Activated CD4-positive, alpha-beta memory T cell treated with anti-CD3 and anti-CD28 coated beads, Interleukin-2, amount 10 ng/mL, durations not matched to agents 7 days and 5 days (primary cell): Measurements from ENCODE around the gene NCOR2. TPM values are rescaled to one million over a fixed set of nuclear protein-coding genes. Genes with fewer than 3 reads are reported as not detected.

ENCODE experiments used
- CTCF ChIA-PET: fragments of 350-600 bp; sonication (Branson Sonifier 250); formaldehyde crosslinking; loops from one replicate; lab custom pipeline; 2021; ENCODE audit warnings: antibody characterized with exemption, inconsistent platforms; lab: Charles Lee
- POLR2A ChIA-PET: fragments of 350-600 bp; sonication (Branson Sonifier 250); formaldehyde crosslinking; loops from one replicate; lab custom pipeline; 2021; ENCODE audit warnings: antibody characterized with exemption; lab: Charles Lee
- DNase-seq: peaks from one replicate; pipeline ENCODE4 v3.0.0-alpha.2; 2020
- H3K27ac Mint-ChIP-seq: one replicate; pipeline ENCODE4 v1.8.0; 2021; ENCODE audit warnings: mild to moderate bottlenecking, mixed read lengths
- H3K27me3 Mint-ChIP-seq: one replicate; pipeline ENCODE4 v1.8.0; 2021; ENCODE audit warnings: mixed read lengths
- H3K36me3 Mint-ChIP-seq: one replicate; pipeline ENCODE4 v1.8.0; 2021; ENCODE audit warnings: low read depth, mixed read lengths
- H3K4me1 Mint-ChIP-seq: one replicate; pipeline ENCODE4 v1.8.0; 2021; ENCODE audit warnings: mixed read lengths
- H3K4me3 Mint-ChIP-seq: one replicate; pipeline ENCODE4 v1.8.0; 2021; ENCODE audit warnings: mild to moderate bottlenecking, mixed read lengths
- H3K9me3 Mint-ChIP-seq: one replicate; pipeline ENCODE4 v1.8.0; 2021; ENCODE audit warnings: mixed read lengths
- total RNA-seq, 2 experiments: library from RNA; stranded (reverse); gene quantifications; one replicate each; pipeline ENCODE4 v1.2.3, GENCODE V29; 2021

NCOR2 gene
- total RNA-seq, 2 experiments from 2014 or later: 88.9 to 90.8 TPM

DNA sequence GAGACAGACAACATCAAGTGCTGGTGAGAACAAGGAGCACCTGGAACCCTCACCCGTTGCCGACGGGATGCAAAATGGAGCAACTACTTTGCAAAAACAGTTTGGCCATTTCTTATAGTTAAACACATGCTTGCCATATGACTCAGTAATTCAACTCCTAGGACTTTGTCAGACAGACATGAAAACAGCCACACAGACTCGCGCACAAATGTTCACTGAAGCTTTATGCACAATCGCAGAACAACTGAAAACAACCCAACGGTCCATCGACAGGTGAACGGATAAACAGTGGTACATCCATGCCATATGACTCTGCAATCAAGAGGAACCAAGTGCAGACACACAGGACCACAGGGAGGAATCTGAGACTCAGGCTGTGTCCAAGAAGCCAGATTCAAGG is 30.8 kb downstream of the NCOR2 start:
- no peaks in the 10 kb centered on the region for H3K27me3 Mint-ChIP-seq
- H3K27ac Mint-ChIP-seq: no peak overlapping the region

DNA sequence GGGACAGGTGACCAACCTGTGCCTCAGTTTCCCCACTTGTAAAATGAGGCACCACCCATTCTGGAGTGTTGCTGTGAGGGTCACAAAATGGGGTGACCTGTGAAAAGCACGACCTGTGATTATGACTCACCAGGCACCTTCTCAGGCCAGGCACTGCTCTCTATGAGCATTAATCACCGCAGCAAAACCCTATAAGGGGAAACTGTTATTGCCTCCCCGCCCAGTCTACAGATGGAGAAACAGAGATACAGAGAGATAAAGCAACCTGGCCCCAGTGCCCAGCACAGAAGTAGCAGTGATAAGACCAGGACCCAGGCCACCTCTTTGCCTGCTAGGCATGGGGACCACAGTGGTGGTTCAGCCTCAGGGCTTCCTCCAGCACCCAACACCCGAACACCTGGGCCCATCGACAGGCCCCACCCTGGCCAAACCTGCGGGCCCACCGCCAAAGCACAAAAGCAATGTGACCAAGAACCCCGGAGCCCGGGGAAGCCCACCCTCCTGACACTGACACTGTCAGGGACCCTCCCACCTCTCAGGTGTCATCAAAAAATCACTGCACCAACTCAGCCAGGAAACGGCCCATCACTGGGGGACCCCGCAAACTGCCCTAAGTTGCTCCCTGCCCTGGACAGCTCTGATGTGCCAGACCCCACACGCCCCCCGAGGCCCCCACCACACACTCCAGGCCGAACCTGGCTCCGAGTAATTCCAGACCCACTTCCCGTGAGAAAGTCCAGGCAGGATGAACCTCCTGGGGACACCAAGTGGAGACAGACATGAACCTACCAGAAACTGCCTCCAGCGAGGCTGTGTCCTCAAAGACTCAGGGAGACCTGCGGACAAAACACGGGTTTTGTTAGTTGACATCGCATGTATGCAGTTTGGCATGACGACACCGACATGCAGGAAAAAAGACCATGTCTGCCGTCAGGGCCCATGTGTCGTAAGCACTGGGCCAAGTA is 32.4 kb downstream of the NCOR2 start:
- no peak for DNase-seq
- Mint-ChIP-seq H3K9me3 (no peaks in the 10 kb centered on the region), H3K4me1 (peaks cover 11% of the 10 kb centered on the region), H3K36me3 (no peaks in the 10 kb centered on the region), H3K27me3 (no peaks in the 10 kb centered on the region), H3K27ac (no peak overlapping the region), H3K4me3 (no peak overlapping the region)
- ChIA-PET POLR2A (no interaction called here), CTCF (no interaction called here)

More for the DNA sequence above, 30.8 kb downstream of the NCOR2 start:
- Mint-ChIP-seq H3K4me1 (peaks cover 11% of the 10 kb centered on the region), H3K4me3 (no peak overlapping the region), H3K9me3 (no peaks in the 10 kb centered on the region), H3K36me3 (no peaks in the 10 kb centered on the region)
- ChIA-PET CTCF (no interaction called here), POLR2A (no interaction called here)
- DNase-seq: no peak

DNA sequence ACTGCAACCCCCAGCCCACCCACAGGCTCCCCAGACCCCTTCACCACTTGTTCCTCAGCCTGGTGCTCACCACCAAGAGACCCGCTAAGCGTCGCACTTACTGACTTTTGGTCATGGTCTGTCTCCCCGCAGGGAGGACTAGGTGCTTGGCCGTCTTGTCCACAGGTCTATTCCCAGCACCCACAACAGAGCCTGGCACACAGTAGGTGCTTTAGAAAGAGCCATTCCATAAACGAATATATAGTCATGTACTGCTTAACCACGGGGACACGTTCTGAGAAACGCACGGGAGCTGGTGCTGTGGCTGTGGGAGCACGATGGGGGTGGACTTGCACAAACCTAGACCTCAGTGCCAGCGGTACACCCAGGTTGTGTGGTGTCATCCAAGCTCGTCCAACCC is 34.0 kb downstream of the NCOR2 start:
- no peaks in the 10 kb centered on the region for H3K9me3 Mint-ChIP-seq
- CTCF ChIA-PET: no interaction called here
- H3K27ac Mint-ChIP-seq: no peak overlapping the region
- no peaks in the 10 kb centered on the region for H3K27me3 Mint-ChIP-seq
- POLR2A ChIA-PET: no interaction called here
- H3K4me1 Mint-ChIP-seq: peaks cover 1% of the 10 kb centered on the region
- H3K36me3 Mint-ChIP-seq: no peaks in the 10 kb centered on the region
- no peak for DNase-seq
- H3K4me3 Mint-ChIP-seq: no peak overlapping the region

DNA sequence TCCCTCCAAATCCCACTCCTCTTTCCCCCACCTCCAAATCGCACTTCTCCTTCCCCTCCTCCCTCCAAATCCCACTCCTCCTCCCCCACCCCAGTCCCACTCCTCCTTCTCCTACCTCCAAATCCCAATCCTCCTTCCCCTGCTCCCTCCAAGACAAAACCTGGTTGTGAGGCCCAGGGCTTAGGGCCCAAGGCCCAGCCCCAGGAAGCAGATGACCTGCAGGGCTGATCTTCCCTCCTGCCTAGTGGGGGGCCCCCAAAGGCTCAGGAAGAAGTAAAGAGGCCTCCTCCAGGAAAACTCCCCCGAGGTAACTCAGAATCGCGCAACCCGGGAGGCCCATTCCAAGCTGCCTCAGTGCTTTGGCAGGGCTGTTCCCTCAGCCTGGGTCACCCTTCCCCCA is 34.4 kb downstream of the NCOR2 start:
- H3K36me3 Mint-ChIP-seq: no peaks in the 10 kb centered on the region
- ChIA-PET CTCF (no interaction called here), POLR2A (no interaction called here)
- no peaks in the 10 kb centered on the region for H3K27me3 Mint-ChIP-seq
- no peak for DNase-seq
- H3K4me1 Mint-ChIP-seq: no peaks in the 10 kb centered on the region
- H3K9me3 Mint-ChIP-seq: no peaks in the 10 kb centered on the region
- no peak overlapping the region for H3K27ac Mint-ChIP-seq
- H3K4me3 Mint-ChIP-seq: no peak overlapping the region

DNA sequence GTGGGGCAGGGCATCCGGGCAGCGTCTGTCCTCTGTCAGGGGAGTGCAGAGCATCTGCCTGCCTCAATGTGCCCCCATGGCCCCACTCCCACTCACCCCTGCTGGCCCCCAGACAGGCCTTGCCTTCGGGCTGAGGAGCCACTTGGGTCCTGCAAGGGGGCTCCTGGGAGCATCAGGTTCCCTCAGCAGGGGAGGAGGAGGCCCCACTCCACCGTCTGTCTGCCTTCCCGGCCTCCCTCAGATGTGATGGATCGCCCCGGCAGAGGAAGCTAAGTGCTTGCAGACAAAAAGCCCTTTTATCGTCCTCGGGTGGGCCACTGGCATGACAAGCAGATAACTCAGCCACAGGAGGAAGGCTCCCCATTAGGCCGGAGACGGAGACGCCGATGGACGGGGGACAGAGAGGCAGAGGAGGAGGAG is 35.1 kb downstream of the NCOR2 start:
- H3K4me1 Mint-ChIP-seq: no peaks in the 10 kb centered on the region
- ChIA-PET POLR2A (no interaction called here), CTCF (no interaction called here)
- no peak for DNase-seq
- H3K27me3 Mint-ChIP-seq: no peaks in the 10 kb centered on the region
- H3K27ac Mint-ChIP-seq: no peak overlapping the region
- H3K4me3 Mint-ChIP-seq: no peak overlapping the region
- no peaks in the 10 kb centered on the region for H3K9me3 Mint-ChIP-seq
- no peaks in the 10 kb centered on the region for H3K36me3 Mint-ChIP-seq

DNA sequence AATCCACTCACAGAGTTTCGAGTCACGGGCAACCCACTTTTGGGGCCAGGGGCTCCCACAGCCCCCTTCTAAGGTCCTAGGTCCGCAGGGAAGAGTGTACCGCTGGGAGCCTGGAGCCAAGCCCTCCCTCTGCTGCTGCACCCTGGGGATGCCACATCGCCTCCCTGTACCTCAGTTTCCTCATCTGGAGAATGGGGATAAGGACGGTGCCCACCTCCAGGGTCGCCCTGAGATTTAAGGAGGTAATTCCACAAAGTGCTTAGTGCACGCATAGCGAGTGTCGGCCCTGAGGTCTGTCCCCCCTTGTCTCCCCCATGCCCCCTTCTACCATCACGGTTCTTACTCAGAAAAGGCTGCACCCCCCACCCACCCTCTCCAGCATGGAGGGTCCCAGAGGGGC is 35.5 kb downstream of the NCOR2 start:
- Mint-ChIP-seq H3K27ac (no peak overlapping the region), H3K27me3 (no peaks in the 10 kb centered on the region), H3K36me3 (peaks cover 2% of the 10 kb centered on the region), H3K4me1 (no peaks in the 10 kb centered on the region), H3K9me3 (no peaks in the 10 kb centered on the region), H3K4me3 (no peak overlapping the region)
- POLR2A ChIA-PET: no interaction called here
- DNase-seq: no peak
- CTCF ChIA-PET: no interaction called here

DNA sequence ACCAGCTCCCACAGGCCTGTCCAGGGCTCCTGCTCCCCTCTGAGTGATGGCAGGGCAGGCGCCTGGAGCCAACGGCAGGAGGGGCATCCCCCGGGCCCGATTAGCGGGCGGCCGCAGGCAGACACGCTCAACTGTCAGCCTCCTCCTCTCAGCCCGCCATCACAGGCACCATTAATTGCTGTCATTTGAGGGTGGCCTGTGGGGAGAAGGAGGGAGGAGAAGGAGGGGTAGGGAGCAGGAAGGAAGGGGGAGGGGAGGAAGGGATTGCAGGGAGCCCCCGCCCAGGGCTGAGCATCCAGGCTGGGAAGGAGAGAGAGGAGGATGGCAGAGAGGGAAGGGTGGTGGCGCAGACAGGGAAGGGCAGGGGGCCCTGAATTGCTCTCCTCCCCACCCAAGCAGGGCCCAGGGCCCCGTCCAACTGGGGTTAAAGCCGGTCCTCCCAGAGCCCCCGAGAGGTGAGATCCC is 36.1 kb downstream of the NCOR2 start:
- DNase-seq: no peak
- ChIA-PET POLR2A (no interaction called here), CTCF (no interaction called here)
- Mint-ChIP-seq H3K4me3 (no peak overlapping the region), H3K9me3 (no peaks in the 10 kb centered on the region), H3K4me1 (no peaks in the 10 kb centered on the region), H3K27me3 (no peaks in the 10 kb centered on the region), H3K36me3 (peaks cover 2% of the 10 kb centered on the region), H3K27ac (no peak overlapping the region)

DNA sequence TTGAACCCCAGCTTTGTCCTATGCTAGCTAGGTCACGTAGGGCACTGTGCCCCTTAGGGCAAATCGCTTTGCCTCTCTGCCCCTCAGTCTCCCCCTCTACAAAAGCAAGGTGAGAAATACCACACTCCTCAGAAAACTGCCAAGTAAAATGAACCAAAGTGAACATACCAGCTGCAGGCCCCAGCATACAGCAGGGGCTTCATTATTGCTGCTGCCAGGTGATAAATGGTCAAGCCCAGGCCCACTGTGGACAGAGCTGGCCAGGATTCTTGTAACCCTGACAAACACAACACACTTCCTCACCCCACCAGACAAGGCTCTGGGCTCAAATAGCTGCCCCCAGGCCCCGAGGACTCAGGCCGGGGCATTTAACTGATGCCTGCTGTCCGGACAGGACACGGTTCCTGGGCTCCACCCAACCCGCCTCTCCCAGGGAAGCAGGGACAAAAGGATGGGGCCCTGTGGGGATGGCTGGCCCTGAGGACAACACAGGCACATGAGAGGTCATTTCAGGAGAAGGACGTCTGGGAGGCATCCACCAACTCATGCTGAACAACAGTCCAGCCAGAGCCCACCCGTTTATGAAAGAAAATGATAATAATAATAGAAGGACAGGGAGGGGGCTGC is 36.7 kb downstream of the NCOR2 start:
- POLR2A ChIA-PET: no interaction called here
- no peak overlapping the region for H3K27ac Mint-ChIP-seq
- no peaks in the 10 kb centered on the region for H3K9me3 Mint-ChIP-seq
- CTCF ChIA-PET: no interaction called here
- peaks cover 2% of the 10 kb centered on the region for H3K36me3 Mint-ChIP-seq
- DNase-seq: no peak
- no peak overlapping the region for H3K4me3 Mint-ChIP-seq
- no peaks in the 10 kb centered on the region for H3K27me3 Mint-ChIP-seq
- no peaks in the 10 kb centered on the region for H3K4me1 Mint-ChIP-seq

DNA sequence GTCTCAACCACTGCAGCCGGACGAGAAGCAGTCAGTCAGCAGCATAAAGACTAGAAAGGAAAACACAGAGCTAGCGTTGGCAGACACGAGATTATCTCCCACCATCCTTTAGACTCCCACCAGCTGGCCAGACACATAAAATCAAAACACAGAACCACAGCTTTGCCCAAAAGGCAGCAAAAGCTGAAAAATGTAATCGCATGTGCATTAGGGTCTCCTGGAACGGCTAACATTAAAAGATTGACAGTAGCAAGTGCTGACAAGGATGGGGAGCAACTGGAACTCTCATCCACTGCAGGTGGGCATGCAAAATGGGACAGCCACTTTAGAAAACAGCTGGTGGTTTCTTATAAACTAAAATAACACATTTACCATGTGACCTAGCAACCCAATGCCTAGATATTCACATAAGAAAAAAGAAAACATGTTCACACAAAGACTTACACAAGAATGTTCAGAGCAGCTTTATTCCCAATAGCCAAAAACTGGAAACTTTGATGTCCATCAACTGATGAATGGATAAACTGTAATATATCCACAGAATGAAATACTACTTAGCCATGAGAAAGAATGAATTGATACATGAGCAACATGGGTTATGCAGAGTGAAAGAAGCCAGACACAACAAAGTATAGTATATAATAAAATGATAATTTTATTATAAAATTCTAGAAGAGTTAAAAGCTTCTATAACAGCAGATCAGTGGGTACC is 37.7 kb downstream of the NCOR2 start:
- no peak for DNase-seq
- CTCF ChIA-PET: interaction anchor here (0.6 to 1.2 kb wide), 2 partner anchors 242 to 371 kb away, joined by 3 to 4 read pairs; no protein-coding TSS in a partner anchor
- no peak overlapping the region for H3K27ac Mint-ChIP-seq
- no peaks in the 10 kb centered on the region for H3K4me1 Mint-ChIP-seq
- peaks cover 2% of the 10 kb centered on the region for H3K36me3 Mint-ChIP-seq
- no peaks in the 10 kb centered on the region for H3K27me3 Mint-ChIP-seq
- POLR2A ChIA-PET: no interaction called here
- H3K9me3 Mint-ChIP-seq: no peaks in the 10 kb centered on the region
- no peak overlapping the region for H3K4me3 Mint-ChIP-seq

DNA sequence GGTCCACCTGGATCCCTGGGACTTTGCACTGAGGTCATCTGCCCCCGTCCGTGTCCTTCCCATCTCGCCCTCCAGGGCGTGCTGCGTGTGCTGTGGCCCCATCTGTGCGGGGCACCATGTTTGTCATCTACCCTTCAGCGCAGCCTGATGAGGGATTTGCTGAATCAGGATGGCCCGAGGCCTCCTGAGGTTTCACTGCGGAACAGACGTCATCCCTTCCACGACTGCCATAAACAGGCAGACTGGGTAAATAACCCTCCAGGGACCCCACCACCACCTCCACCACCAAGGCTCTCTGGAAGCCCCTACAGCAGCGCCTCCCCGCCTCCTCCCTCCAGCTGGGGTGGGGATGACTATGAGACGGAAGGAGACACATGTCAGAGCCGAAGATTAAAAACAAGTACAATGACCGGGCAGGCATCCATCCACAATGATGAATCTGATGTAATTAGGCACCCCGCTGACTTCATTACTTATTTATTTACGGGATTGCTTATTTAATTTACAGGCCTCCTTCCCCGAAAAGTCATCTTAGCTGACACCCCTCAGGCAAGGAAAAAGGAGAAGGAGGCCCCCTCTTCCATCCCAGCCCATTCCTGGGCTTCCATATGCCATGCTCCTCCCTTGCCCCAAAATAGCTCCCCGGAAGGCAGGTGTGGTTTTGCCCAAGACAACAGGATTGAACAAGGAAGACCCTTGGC is 39.4 kb downstream of the NCOR2 start:
- Mint-ChIP-seq H3K4me1 (no peaks in the 10 kb centered on the region), H3K9me3 (no peaks in the 10 kb centered on the region), H3K4me3 (no peak overlapping the region), H3K27ac (no peak overlapping the region), H3K36me3 (peaks cover 2% of the 10 kb centered on the region), H3K27me3 (no peaks in the 10 kb centered on the region)
- no peak for DNase-seq
- POLR2A ChIA-PET: no interaction called here
- CTCF ChIA-PET: no interaction called here

DNA sequence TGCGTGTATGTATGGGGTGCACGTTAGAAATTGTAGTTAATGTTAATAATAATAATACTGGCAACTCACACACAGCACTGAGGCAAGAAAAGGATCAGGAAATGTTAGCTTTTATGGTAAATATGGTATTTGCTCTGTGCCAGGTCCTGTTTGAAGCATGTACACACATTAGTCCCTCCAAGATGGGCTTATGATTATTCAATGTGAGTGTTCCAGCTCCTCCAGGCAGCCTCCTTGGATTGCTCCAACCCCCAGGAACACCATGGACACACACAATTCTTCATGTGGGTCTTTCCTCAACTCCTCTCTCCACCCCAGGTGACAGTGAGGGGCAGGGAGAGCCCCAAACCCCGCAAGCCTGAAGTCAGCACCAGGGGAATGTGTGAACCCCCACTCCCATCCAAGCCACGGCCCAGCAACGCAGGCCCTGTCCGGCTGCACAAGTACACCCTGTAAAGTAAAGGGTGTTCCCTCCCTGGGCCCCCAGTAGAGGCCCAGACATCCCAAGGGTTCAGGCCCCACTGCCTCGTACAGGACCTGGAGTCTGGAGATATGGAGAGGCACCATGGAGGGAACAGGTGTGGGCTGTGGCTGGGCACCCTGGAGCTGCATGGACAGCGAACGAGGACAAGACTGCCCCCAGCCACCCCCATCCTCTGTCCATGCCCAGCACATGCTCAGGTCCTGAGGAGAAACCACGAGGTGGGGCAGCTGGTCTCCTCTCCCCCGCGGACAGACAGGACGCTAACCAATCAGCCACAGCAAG is 41.3 kb downstream of the NCOR2 start:
- H3K4me1 Mint-ChIP-seq: no peaks in the 10 kb centered on the region
- ChIA-PET POLR2A (no interaction called here), CTCF (no interaction called here)
- no peaks in the 10 kb centered on the region for H3K9me3 Mint-ChIP-seq
- no peak for DNase-seq
- H3K27me3 Mint-ChIP-seq: no peaks in the 10 kb centered on the region
- H3K27ac Mint-ChIP-seq: no peak overlapping the region
- peaks cover 2% of the 10 kb centered on the region for H3K36me3 Mint-ChIP-seq
- no peak overlapping the region for H3K4me3 Mint-ChIP-seq

DNA sequence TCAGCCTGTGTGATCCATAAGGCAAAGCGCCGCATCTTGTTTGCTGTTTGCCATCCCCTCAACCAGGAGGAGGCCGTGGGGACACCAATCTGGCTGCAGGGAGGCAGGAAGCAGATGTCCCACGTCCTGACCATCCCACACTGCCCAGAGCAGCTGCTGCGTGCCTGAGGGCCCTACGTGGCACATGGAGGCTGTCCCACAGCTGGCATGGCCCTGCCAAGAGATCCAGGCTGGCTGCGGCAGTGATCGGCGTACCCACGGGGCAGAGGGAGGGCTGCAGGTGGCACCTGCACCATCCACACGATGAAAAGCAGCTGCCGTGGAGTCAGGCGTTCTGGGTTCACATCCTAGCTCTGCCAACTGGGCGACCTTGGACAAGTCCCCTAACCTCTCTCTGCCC is 42.0 kb downstream of the NCOR2 start:
- H3K4me3 Mint-ChIP-seq: no peak overlapping the region
- POLR2A ChIA-PET: no interaction called here
- no peaks in the 10 kb centered on the region for H3K4me1 Mint-ChIP-seq
- peaks cover 2% of the 10 kb centered on the region for H3K36me3 Mint-ChIP-seq
- H3K9me3 Mint-ChIP-seq: no peaks in the 10 kb centered on the region
- H3K27ac Mint-ChIP-seq: no peak overlapping the region
- CTCF ChIA-PET: no interaction called here
- H3K27me3 Mint-ChIP-seq: no peaks in the 10 kb centered on the region
- DNase-seq: no peak
